GM12892 (cell line): ENCODE results near the gene SSUH2.

Experiments used
- POLR2A ChIP-seq: IDR thresholded peaks from 2 replicates; pipeline ENCODE4 v1.6.1; 2011; ENCODE audit warnings: low read depth, low read length, control low read depth
- POLR2AphosphoS5 ChIP-seq: IDR thresholded peaks from 2 replicates; pipeline ENCODE4 v1.6.1; 2011; ENCODE audit warnings: low read depth, low read length, control low read depth
- TAF1 ChIP-seq: IDR thresholded peaks from 2 replicates; pipeline ENCODE4 v1.6.1; 2011; ENCODE audit warnings: low read depth, mild to moderate bottlenecking, control low read depth, low read length, borderline replicate concordance

DNA sequence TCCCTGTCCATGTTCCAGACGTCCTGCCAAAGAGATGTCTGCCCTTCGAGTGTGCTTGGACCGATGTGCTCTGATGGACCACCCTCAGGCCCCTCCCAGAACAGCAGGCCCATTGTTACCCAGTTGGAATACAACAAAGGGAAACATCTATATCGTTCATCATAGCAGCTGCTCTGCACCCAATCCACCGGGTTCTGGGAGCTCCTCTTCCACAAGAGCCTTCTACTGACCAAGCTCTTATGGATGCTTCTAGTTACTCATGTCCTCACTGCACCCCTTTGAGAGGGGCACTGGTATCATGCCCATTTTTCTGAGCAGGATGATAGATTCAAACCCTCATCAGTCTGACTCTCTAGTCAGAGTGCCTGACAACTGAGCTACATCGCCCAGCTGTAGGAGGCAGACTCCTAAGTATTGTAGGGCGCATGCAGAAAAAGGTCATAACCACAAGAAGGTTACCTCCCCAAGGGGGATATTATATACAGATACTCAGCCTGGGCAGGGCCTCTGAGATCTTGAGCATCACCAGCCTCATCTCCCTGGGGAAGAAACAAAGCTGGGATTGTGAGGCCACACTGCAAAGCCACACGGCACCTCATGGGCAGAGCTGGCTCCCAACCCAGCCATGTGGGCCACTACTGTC, at the start of gene SSUH2:
- no peak for TF ChIP-seq POLR2A
- TF ChIP-seq TAF1: no peak
- TF ChIP-seq POLR2AphosphoS5: no peak
